ENCODE data around the gene IARS2. TPM values are rescaled to one million over a fixed set of nuclear protein-coding genes. Genes with fewer than 3 reads are reported as not detected.
A peak's percentile ranks its signal among the peaks of the same experiment; 100 is the strongest.
"Not testable (repeated sequence)": the region's sequence is repeated elsewhere in the genome, so short reads cannot be mapped to it uniquely, and the experiment has no call there.

Gene IARS2
- total RNA-seq, 1 experiment from 2014 or later: 72.9 TPM

- H3K9me3 ChIP-seq (ENCODE audit: control insufficient read depth, low read depth, low read length); H3K18ac ChIP-seq (ENCODE audit: insufficient read length, low read depth, low read length); H3K4me1 ChIP-seq (ENCODE audit: insufficient read depth, low read length); H4K5ac ChIP-seq (ENCODE audit: insufficient read length, low read depth, low read length); H2BK120ac ChIP-seq (ENCODE audit: low read depth, low read length, poor library complexity, severe bottlenecking); H3K36me3 Mint-ChIP-seq (ENCODE audit: insufficient read depth in 1 of 3, low read depth in 3 of 3); H3K14ac ChIP-seq (ENCODE audit: insufficient read depth, low read length); H3K4me2 ChIP-seq (ENCODE audit: insufficient read depth, insufficient read length, low read length); H3K79me1 ChIP-seq (ENCODE audit: insufficient read depth, low read depth, low read length, poor library complexity, severe bottlenecking); H3K4me1 Mint-ChIP-seq; H4K91ac ChIP-seq (ENCODE audit: insufficient read length, low read depth, low read length); H4K20me1 ChIP-seq (ENCODE audit: control insufficient read depth, insufficient read depth, insufficient read length); H3K23me2 ChIP-seq (ENCODE audit: insufficient read length, low read depth, low read length, poor library complexity, severe bottlenecking); H3K4me3 Mint-ChIP-seq; H3K79me2 ChIP-seq (ENCODE audit: insufficient read depth, low read length); H3K27me3 ChIP-seq (ENCODE audit: insufficient read depth, low read length); H3K56ac ChIP-seq (ENCODE audit: insufficient read length, low read depth, low read length); H3K27ac Mint-ChIP-seq; H2AK5ac ChIP-seq (ENCODE audit: insufficient read length, low read length); H3K27ac ChIP-seq (ENCODE audit: insufficient read length, low read depth, low read length); H3K9me3 Mint-ChIP-seq; H2BK5ac ChIP-seq (ENCODE audit: insufficient read length, low read length); H3K23ac ChIP-seq (ENCODE audit: insufficient read length, low read depth, low read length); H4K8ac ChIP-seq (replicated peaks; ENCODE audit: insufficient read length, low read depth, low read length); H3K4ac ChIP-seq (ENCODE audit: low read depth, low read length); H2BK20ac ChIP-seq (ENCODE audit: low read depth, low read length, poor library complexity, severe bottlenecking); H2AFZ ChIP-seq (ENCODE audit: low read length); H3K9ac ChIP-seq (ENCODE audit: extremely low read depth, insufficient read length, low read length); H3K27me3 Mint-ChIP-seq (ENCODE audit: low read depth); H3T11ph ChIP-seq (ENCODE audit: low read length); H2BK12ac ChIP-seq (ENCODE audit: insufficient read length, low read depth, low read length); H2BK15ac ChIP-seq (ENCODE audit: low read depth, low read length): not testable (repeated sequence)
- peak; percentile 77 for TF ChIP-seq CTCF (conservative IDR thresholded peaks at IDR 0.05)
- no CpG with 5 or more reads among the region's 15 CpGs for WGBS (ENCODE audit: extremely low coverage, insufficient read length, low lambda C conversion rate)
- DNase-seq: peak; percentile 63
Measured at GRCh38 chr1:220086261-220086686, 7.7 kb upstream of the IARS2 start.
